Trophoblast cell (in vitro differentiated cells and primary cell): Measurements from ENCODE around the gene EPB41.

ENCODE experiments used
- DNase-seq, 2 donors: peaks; one replicate each; pipeline ENCODE4 v3.0.0-alpha.2; 2016
- H2AFZ ChIP-seq: 2 replicates; pipeline ENCODE4 v1.6.1; 2013; ENCODE audit warnings: low read length, moderate library complexity, mild to moderate bottlenecking; ENCODE audit not compliant: insufficient read depth, poor library complexity
- H2AK5ac ChIP-seq: 2 replicates; pipeline ENCODE4 v1.6.1; 2013; ENCODE audit warnings: mild to moderate bottlenecking, low read length
- H2BK120ac ChIP-seq: 2 replicates; pipeline ENCODE4 v1.6.1; 2013; ENCODE audit warnings: low read length, mild to moderate bottlenecking, moderate library complexity; ENCODE audit not compliant: insufficient read depth, poor library complexity
- H2BK12ac ChIP-seq: 2 replicates; pipeline ENCODE4 v1.6.1; 2013; ENCODE audit warnings: mild to moderate bottlenecking, low read length, moderate library complexity
- H2BK5ac ChIP-seq: 2 replicates; pipeline ENCODE4 v1.6.1; 2013; ENCODE audit warnings: low read length, low read depth, moderate library complexity, mild to moderate bottlenecking; ENCODE audit not compliant: poor library complexity
- H3K14ac ChIP-seq: 2 replicates; pipeline ENCODE4 v1.6.1; 2013; ENCODE audit warnings: mild to moderate bottlenecking, low read length
- H3K18ac ChIP-seq: 2 replicates; pipeline ENCODE4 v1.6.1; 2013; ENCODE audit warnings: mild to moderate bottlenecking, low read length
- H3K23ac ChIP-seq: 2 replicates; pipeline ENCODE4 v1.6.1; 2013; ENCODE audit warnings: low read length
- H3K27ac ChIP-seq: 2 replicates; pipeline ENCODE4 v1.5.1; 2013; ENCODE audit warnings: low read depth, mild to moderate bottlenecking, inconsistent platforms, low read length, moderate library complexity
- H3K27me3 ChIP-seq: 2 replicates; pipeline ENCODE4 v1.6.1; 2013; ENCODE audit warnings: inconsistent platforms, mild to moderate bottlenecking, low read length, moderate library complexity; ENCODE audit not compliant: insufficient read depth
- H3K36me3 ChIP-seq, 2 experiments: 1 replicate in 1 of 2; 2 replicates in 1 of 2; pipeline ENCODE4 v1.6.1; 2013; ENCODE audit warnings: low read length in 2 of 2, mild to moderate bottlenecking in 2 of 2, moderate library complexity in 1 of 2; ENCODE audit not compliant: insufficient read depth in 2 of 2, control insufficient read depth in 1 of 2
- H3K4ac ChIP-seq: 2 replicates; pipeline ENCODE4 v1.6.1; 2013; ENCODE audit warnings: low read depth, mild to moderate bottlenecking, low read length, moderate library complexity
- H3K4me1 ChIP-seq, 2 experiments: 1 replicate in 1 of 2; 2 replicates in 1 of 2; pipeline ENCODE4 v1.6.1; 2013; ENCODE audit warnings: low read length in 2 of 2, mild to moderate bottlenecking in 2 of 2, moderate library complexity in 1 of 2; ENCODE audit not compliant: insufficient read depth in 2 of 2, control insufficient read depth in 1 of 2
- H3K4me2 ChIP-seq: 2 replicates; pipeline ENCODE4 v1.6.1; 2013; ENCODE audit warnings: inconsistent platforms, mild to moderate bottlenecking, low read length, moderate library complexity
- H3K4me3 ChIP-seq: 2 replicates; pipeline ENCODE4 v1.5.1; 2013; ENCODE audit warnings: mild to moderate bottlenecking, low read depth, low read length, inconsistent platforms
- H3K79me1 ChIP-seq: one replicate; pipeline ENCODE4 v1.6.1; 2013; ENCODE audit warnings: low read length
- H3K79me2 ChIP-seq: 2 replicates; pipeline ENCODE4 v1.6.1; 2013; ENCODE audit warnings: low read length, mild to moderate bottlenecking; ENCODE audit not compliant: control insufficient read depth, insufficient read depth, poor library complexity
- H3K9ac ChIP-seq: 2 replicates; pipeline ENCODE4 v1.6.1; 2013; ENCODE audit warnings: mild to moderate bottlenecking, low read length
- H3K9me3 ChIP-seq: 2 replicates; pipeline ENCODE4 v1.6.1; 2013; ENCODE audit warnings: low read depth, mild to moderate bottlenecking, control low read depth, inconsistent platforms, low read length; ENCODE audit not compliant: insufficient read depth
- H4K12ac ChIP-seq: 2 replicates; pipeline ENCODE4 v1.6.1; 2013; ENCODE audit warnings: low read depth, mild to moderate bottlenecking, low read length, moderate library complexity
- H4K8ac ChIP-seq: 2 replicates; pipeline ENCODE4 v1.6.1; 2013; ENCODE audit warnings: low read depth, mild to moderate bottlenecking, low read length, moderate library complexity
- H4K91ac ChIP-seq: one replicate; pipeline ENCODE4 v1.6.1; 2013; ENCODE audit warnings: low read depth, mild to moderate bottlenecking, low read length, moderate library complexity
- WGBS: extraction: QIAGEN DNeasy Blood & Tissue Kit; methylation state at CpG from one replicate; pipeline ENCODE4 v1.1.7; 2013; ENCODE audit warnings: missing lambda C conversion rate; ENCODE audit not compliant: insufficient read length, insufficient coverage; ENCODE audit errors: extremely low coverage; 5-methylcytosine and 5-hydroxymethylcytosine counted together

EPB41 gene

GRCh38 chr1:28982198-28982597 lies 67.8 kb downstream of the EPB41 start:
- Histone ChIP-seq H3K79me1 (no peaks in the 10 kb centered on the region), H2AFZ (no peak overlapping the region), H3K4ac (no peak overlapping the region), H3K27me3 (no peaks in the 10 kb centered on the region), H3K23ac (no peak overlapping the region), H2AK5ac (no peak overlapping the region), H3K79me2 (no peaks in the 10 kb centered on the region), H3K4me3 (no peak overlapping the region), H3K4me1 (no peaks in the 10 kb centered on the region), H4K91ac (no peak overlapping the region), H3K4me2 (no peak overlapping the region), H3K36me3 (no peaks in the 10 kb centered on the region), H2BK12ac (no peak overlapping the region), H4K8ac (no peak overlapping the region), H3K18ac (no peak overlapping the region), H2BK120ac (no peak overlapping the region), H2BK5ac (no peak overlapping the region), H3K27ac (no peak overlapping the region), H3K14ac (no peak overlapping the region), H4K12ac (no peak overlapping the region), H3K9ac (no peak overlapping the region), H3K9me3 (no peaks in the 10 kb centered on the region)
- WGBS, result no CpG with 5 or more reads among the region's 6 CpGs
- no peak for DNase-seq

DNA sequence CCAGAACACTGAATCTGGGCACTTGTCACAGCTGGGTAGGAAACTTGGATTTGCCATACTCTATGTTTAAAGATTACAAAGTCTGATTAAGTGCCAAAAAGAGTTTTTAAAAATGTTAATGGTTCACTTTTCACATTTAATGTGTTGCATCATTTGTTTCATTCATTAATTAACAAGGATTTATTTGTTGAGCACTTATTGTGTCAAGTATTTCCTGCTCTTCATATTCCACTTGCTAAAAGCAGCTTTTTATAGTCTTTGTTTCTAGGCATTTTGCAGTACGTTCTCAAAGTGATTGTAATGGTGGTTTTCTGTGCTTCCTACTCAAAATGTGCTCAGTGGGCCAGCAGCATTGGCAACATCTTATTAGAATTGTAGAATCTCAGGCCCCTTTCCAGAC lies 68.7 kb downstream of the EPB41 start:
- Histone ChIP-seq H3K4me1 (no peaks in the 10 kb centered on the region), H3K79me2 (no peaks in the 10 kb centered on the region), H3K36me3 (no peaks in the 10 kb centered on the region), H3K27ac (no peak overlapping the region), H3K18ac (no peak overlapping the region), H3K4me3 (no peak overlapping the region), H4K8ac (no peak overlapping the region), H3K9ac (no peak overlapping the region), H2AFZ (no peak overlapping the region), H3K27me3 (no peaks in the 10 kb centered on the region), H3K23ac (no peak overlapping the region), H3K9me3 (no peaks in the 10 kb centered on the region), H3K4me2 (no peak overlapping the region), H3K79me1 (no peaks in the 10 kb centered on the region), H2BK120ac (no peak overlapping the region), H3K14ac (no peak overlapping the region), H3K4ac (no peak overlapping the region), H2AK5ac (no peak overlapping the region), H2BK12ac (no peak overlapping the region), H4K12ac (no peak overlapping the region), H4K91ac (no peak overlapping the region), H2BK5ac (no peak overlapping the region)
- DNase-seq, result no peak
- WGBS, result no CpG with 5 or more reads among the region's 1 CpG

GRCh38 chr1:28983509-28984310 lies 69.3 kb downstream of the EPB41 start:
- Histone ChIP-seq H2BK5ac (no peak overlapping the region), H3K14ac (no peak overlapping the region), H2AFZ (no peak overlapping the region), H3K9me3 (no peaks in the 10 kb centered on the region), H3K4ac (no peak overlapping the region), H4K8ac (no peak overlapping the region), H3K4me2 (no peak overlapping the region), H3K27me3 (no peaks in the 10 kb centered on the region), H3K23ac (no peak overlapping the region), H3K27ac (no peak overlapping the region), H4K12ac (no peak overlapping the region), H3K9ac (no peak overlapping the region), H2AK5ac (no peak overlapping the region), H2BK120ac (no peak overlapping the region), H3K79me2 (no peaks in the 10 kb centered on the region), H2BK12ac (no peak overlapping the region), H3K36me3 (no peaks in the 10 kb centered on the region), H3K79me1 (no peaks in the 10 kb centered on the region), H3K4me3 (no peak overlapping the region), H3K18ac (no peak overlapping the region), H4K91ac (no peak overlapping the region), H3K4me1 (no peaks in the 10 kb centered on the region)
- DNase-seq, result no peak
- WGBS, result no CpG with 5 or more reads among the region's 15 CpGs

GRCh38 chr1:28984311-28984684 lies 69.9 kb downstream of the EPB41 start:
- no peak overlapping the region for H4K8ac ChIP-seq
- no peak overlapping the region for H2BK120ac ChIP-seq

More at GRCh38 chr1:28984311-28984684, 69.9 kb downstream of the EPB41 start:
- H2AK5ac ChIP-seq, result no peak overlapping the region
- no peak overlapping the region for H3K18ac ChIP-seq
- H3K4ac ChIP-seq, result no peak overlapping the region
- H3K36me3 ChIP-seq, result no peaks in the 10 kb centered on the region
- H4K91ac ChIP-seq, result no peak overlapping the region
- no peak overlapping the region for H3K4me3 ChIP-seq
- no peaks in the 10 kb centered on the region for H3K9me3 ChIP-seq
- no peaks in the 10 kb centered on the region for H3K4me1 ChIP-seq
- no peak overlapping the region for H2AFZ ChIP-seq
- DNase-seq, result no peak
- no peaks in the 10 kb centered on the region for H3K79me2 ChIP-seq
- no CpG with 5 or more reads among the region's 3 CpGs for WGBS
- H3K4me2 ChIP-seq, result no peak overlapping the region
- no peak overlapping the region for H4K12ac ChIP-seq
- H3K9ac ChIP-seq, result no peak overlapping the region
- no peaks in the 10 kb centered on the region for H3K79me1 ChIP-seq
- no peak overlapping the region for H2BK12ac ChIP-seq
- H3K27me3 ChIP-seq, result no peaks in the 10 kb centered on the region
- H3K27ac ChIP-seq, result no peak overlapping the region
- no peak overlapping the region for H2BK5ac ChIP-seq
- H3K23ac ChIP-seq, result no peak overlapping the region
- no peak overlapping the region for H3K14ac ChIP-seq
